ENCODE results near the gene DOCK2. TPM values are rescaled to one million over a fixed set of nuclear protein-coding genes. Genes with fewer than 3 reads are reported as not detected.
"Not testable (repeated sequence)": the region's sequence is repeated elsewhere in the genome, so short reads cannot be mapped to it uniquely, and the experiment has no call there.

DOCK2 gene
- total RNA-seq, 1 donor from 2014 or later = 1.1 TPM

- H3K4me1 ChIP-seq = no peaks in the 10 kb centered on the region
Observed at GRCh38 chr5:169609716-169610115, 27.4 kb upstream of the DOCK2 start.

GRCh38 chr5:169610606-169611005, 26.5 kb upstream of the DOCK2 start:
- no peak overlapping the region for H3K27ac Mint-ChIP-seq
- Histone ChIP-seq H2AFZ (replicated peaks) (no peak overlapping the region), H3F3A (ENCODE audit: low read depth) (no peaks in the 10 kb centered on the region), H3K4me2 (no peak overlapping the region), H3K9me3 (ENCODE audit: low read depth) (no peaks in the 10 kb centered on the region), H3K79me2 (ENCODE audit: low read depth) (no peaks in the 10 kb centered on the region), H3K36me3 (no peaks in the 10 kb centered on the region), H3K4me1 (no peaks in the 10 kb centered on the region), H3K27ac (no peak overlapping the region), H3K27me3 (no peaks in the 10 kb centered on the region), H3K4me3 (no peak overlapping the region), H3K9ac (no peak overlapping the region), H4K20me1 (ENCODE audit: low read depth) (no peaks in the 10 kb centered on the region)
- peaks cover 2% of the 10 kb centered on the region for H3K9me3 Mint-ChIP-seq
- H3K4me3 Mint-ChIP-seq = no peak overlapping the region
- H3K27me3 Mint-ChIP-seq (ENCODE audit: insufficient read depth, low read depth) = no peaks in the 10 kb centered on the region
- H3K4me1 Mint-ChIP-seq = no peaks in the 10 kb centered on the region
- TF ChIP-seq, protein P1, sequence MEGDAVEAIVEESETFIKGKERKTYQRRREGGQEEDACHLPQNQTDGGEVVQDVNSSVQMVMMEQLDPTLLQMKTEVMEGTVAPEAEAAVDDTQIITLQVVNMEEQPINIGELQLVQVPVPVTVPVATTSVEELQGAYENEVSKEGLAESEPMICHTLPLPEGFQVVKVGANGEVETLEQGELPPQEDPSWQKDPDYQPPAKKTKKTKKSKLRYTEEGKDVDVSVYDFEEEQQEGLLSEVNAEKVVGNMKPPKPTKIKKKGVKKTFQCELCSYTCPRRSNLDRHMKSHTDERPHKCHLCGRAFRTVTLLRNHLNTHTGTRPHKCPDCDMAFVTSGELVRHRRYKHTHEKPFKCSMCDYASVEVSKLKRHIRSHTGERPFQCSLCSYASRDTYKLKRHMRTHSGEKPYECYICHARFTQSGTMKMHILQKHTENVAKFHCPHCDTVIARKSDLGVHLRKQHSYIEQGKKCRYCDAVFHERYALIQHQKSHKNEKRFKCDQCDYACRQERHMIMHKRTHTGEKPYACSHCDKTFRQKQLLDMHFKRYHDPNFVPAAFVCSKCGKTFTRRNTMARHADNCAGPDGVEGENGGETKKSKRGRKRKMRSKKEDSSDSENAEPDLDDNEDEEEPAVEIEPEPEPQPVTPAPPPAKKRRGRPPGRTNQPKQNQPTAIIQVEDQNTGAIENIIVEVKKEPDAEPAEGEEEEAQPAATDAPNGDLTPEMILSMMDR (IDR thresholded peaks at IDR 0.05) = no peak
- TF ChIP-seq EZH2phosphoT487 (IDR thresholded peaks at IDR 0.05) (no peak), EZH2 (IDR thresholded peaks at IDR 0.05) (no peak)
- no peak for DNase-seq (ENCODE audit: low spot score)
- H3K36me3 Mint-ChIP-seq = peaks cover under 1% of the 10 kb centered on the region

More at GRCh38 chr5:169609716-169610115, 27.4 kb upstream of the DOCK2 start:
- H2AFZ ChIP-seq (replicated peaks) = no peak overlapping the region
- TF ChIP-seq EZH2 (IDR thresholded peaks at IDR 0.05) (no peak), EZH2phosphoT487 (IDR thresholded peaks at IDR 0.05) (no peak)
- TF ChIP-seq, protein P1 (IDR thresholded peaks at IDR 0.05) = no peak
- peak; percentile 1 for DNase-seq (ENCODE audit: low spot score)
- no peak overlapping the region for H3K27ac ChIP-seq
- H3K27ac Mint-ChIP-seq = no peak overlapping the region
- no peaks in the 10 kb centered on the region for H3K79me2 ChIP-seq (ENCODE audit: low read depth)
- no peaks in the 10 kb centered on the region for H3F3A ChIP-seq (ENCODE audit: low read depth)
- H3K27me3 ChIP-seq = no peaks in the 10 kb centered on the region
- H3K27me3 Mint-ChIP-seq (ENCODE audit: insufficient read depth, low read depth) = no peaks in the 10 kb centered on the region
- H3K4me3 ChIP-seq = no peak overlapping the region
- no peak overlapping the region for H3K4me2 ChIP-seq
- peaks cover 2% of the 10 kb centered on the region for H3K36me3 Mint-ChIP-seq
- peaks cover 2% of the 10 kb centered on the region for H3K9me3 Mint-ChIP-seq
- H3K9me3 ChIP-seq (ENCODE audit: low read depth) = no peaks in the 10 kb centered on the region
- H3K4me1 Mint-ChIP-seq = no peaks in the 10 kb centered on the region
- H3K4me3 Mint-ChIP-seq = no peak overlapping the region
- H3K9ac ChIP-seq = no peak overlapping the region
- peaks cover under 1% of the 10 kb centered on the region for H3K36me3 ChIP-seq
- no peaks in the 10 kb centered on the region for H4K20me1 ChIP-seq (ENCODE audit: low read depth)

- Histone ChIP-seq H3K9ac (no peak overlapping the region), H2AFZ (replicated peaks) (no peak overlapping the region), H3K9me3 (ENCODE audit: low read depth) (no peaks in the 10 kb centered on the region), H3K36me3 (no peaks in the 10 kb centered on the region), H4K20me1 (ENCODE audit: low read depth) (no peaks in the 10 kb centered on the region), H3K4me3 (no peak overlapping the region), H3K27me3 (no peaks in the 10 kb centered on the region), H3F3A (ENCODE audit: low read depth) (no peaks in the 10 kb centered on the region), H3K79me2 (ENCODE audit: low read depth) (no peaks in the 10 kb centered on the region), H3K4me1 (no peaks in the 10 kb centered on the region), H3K4me2 (no peak overlapping the region), H3K27ac (no peak overlapping the region)
- TF ChIP-seq, protein P1 (IDR thresholded peaks at IDR 0.05) = no peak
- TF ChIP-seq EZH2 (IDR thresholded peaks at IDR 0.05) = no peak
- TF ChIP-seq EZH2phosphoT487 (IDR thresholded peaks at IDR 0.05) = no peak
- Mint-ChIP-seq H3K9me3 (peaks cover 4% of the 10 kb centered on the region), H3K27me3 (ENCODE audit: insufficient read depth, low read depth) (no peaks in the 10 kb centered on the region), H3K4me3 (no peak overlapping the region), H3K27ac (no peak overlapping the region), H3K36me3 (no peaks in the 10 kb centered on the region), H3K4me1 (no peaks in the 10 kb centered on the region)
- DNase-seq (ENCODE audit: low spot score) = no peak
Observed at GRCh38 chr5:169615561-169615960, 21.5 kb upstream of the DOCK2 start.

DNA sequence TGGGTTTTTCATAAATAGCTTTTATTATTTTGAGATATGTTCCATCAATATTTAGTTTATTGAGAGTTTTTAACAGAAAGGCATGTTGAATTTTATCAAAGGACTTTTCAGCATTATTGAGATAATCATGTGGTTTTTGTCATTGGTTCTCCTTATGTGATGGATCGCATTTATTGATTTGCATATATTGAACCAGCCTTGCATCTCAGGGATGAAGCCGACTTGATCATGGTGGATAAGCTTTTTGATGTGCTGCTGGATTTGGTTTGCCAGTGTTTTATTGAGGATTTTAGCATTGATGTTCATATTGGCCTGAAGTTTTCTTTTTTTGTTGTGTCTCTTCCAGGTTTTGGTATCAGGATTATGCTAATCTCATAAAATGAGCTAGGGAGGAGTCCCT, 12.8 kb upstream of the DOCK2 start:
- not testable (repeated sequence) for H3K9ac ChIP-seq; H3K27ac ChIP-seq; H3K27ac Mint-ChIP-seq; H3K27me3 ChIP-seq; H3K4me2 ChIP-seq; H3K4me1 ChIP-seq; H3F3A ChIP-seq (ENCODE audit: low read depth); DNase-seq (ENCODE audit: low spot score); H3K4me3 Mint-ChIP-seq; H3K4me1 Mint-ChIP-seq; H3K9me3 ChIP-seq (ENCODE audit: low read depth); H3K36me3 Mint-ChIP-seq; H3K27me3 Mint-ChIP-seq (ENCODE audit: insufficient read depth, low read depth); H4K20me1 ChIP-seq (ENCODE audit: low read depth); H3K4me3 ChIP-seq; H2AFZ ChIP-seq (replicated peaks); H3K36me3 ChIP-seq; H3K79me2 ChIP-seq (ENCODE audit: low read depth)
- peaks cover 12% of the 10 kb centered on the region for H3K9me3 Mint-ChIP-seq

Measured in neural progenitor cell (in vitro differentiated cells).